Ishikawa (cell line): ENCODE data around the gene SERINC5.

Source experiments
- CEBPB ChIP-seq: IDR thresholded peaks from 2 replicates; pipeline ENCODE4 v1.6.1; 2012
- CREB1 ChIP-seq: IDR thresholded peaks from 2 replicates; pipeline ENCODE4 v1.6.1; 2012; ENCODE audit warnings: low read depth
- EGR1 ChIP-seq: IDR thresholded peaks from 2 replicates; pipeline ENCODE4 v1.6.1; 2012
- EP300 ChIP-seq: IDR thresholded peaks from 2 replicates; pipeline ENCODE4 v1.6.1; 2012; ENCODE audit warnings: borderline replicate concordance
- FOXM1 ChIP-seq: IDR thresholded peaks from 2 replicates; pipeline ENCODE4 v1.6.1; 2012; ENCODE audit warnings: low read depth, borderline replicate concordance
- NFIC ChIP-seq: IDR thresholded peaks from 2 replicates; pipeline ENCODE4 v1.6.1; 2012
- RAD21 ChIP-seq: IDR thresholded peaks from 2 replicates; pipeline ENCODE4 v1.6.1; 2012; ENCODE audit warnings: low read depth
- REST ChIP-seq: IDR thresholded peaks from 2 replicates; pipeline ENCODE4 v1.6.1; 2012; ENCODE audit warnings: low read depth, mild to moderate bottlenecking
- TAF1 ChIP-seq: IDR thresholded peaks from 2 replicates; pipeline ENCODE4 v1.6.1; 2012; ENCODE audit warnings: low read depth, mild to moderate bottlenecking
- TCF12 ChIP-seq: IDR thresholded peaks from 2 replicates; pipeline ENCODE4 v1.6.1; 2012; ENCODE audit warnings: low read depth
- TEAD4 ChIP-seq: IDR thresholded peaks from 2 replicates; pipeline ENCODE4 v1.6.1; 2012
- YY1 ChIP-seq: IDR thresholded peaks from 2 replicates; pipeline ENCODE4 v1.6.1; 2012; ENCODE audit warnings: low read depth
- ZBTB7A ChIP-seq: IDR thresholded peaks from 2 replicates; pipeline ENCODE4 v1.6.1; 2012; ENCODE audit warnings: low read depth
- TF ChIP-seq, protein P1 (sequence below): IDR thresholded peaks from 2 replicates; pipeline ENCODE4 v1.6.1; 2012
- TF ChIP-seq, protein P2 (sequence below): IDR thresholded peaks from 2 replicates; pipeline ENCODE4 v1.6.1; 2012

Gene SERINC5

DNA sequence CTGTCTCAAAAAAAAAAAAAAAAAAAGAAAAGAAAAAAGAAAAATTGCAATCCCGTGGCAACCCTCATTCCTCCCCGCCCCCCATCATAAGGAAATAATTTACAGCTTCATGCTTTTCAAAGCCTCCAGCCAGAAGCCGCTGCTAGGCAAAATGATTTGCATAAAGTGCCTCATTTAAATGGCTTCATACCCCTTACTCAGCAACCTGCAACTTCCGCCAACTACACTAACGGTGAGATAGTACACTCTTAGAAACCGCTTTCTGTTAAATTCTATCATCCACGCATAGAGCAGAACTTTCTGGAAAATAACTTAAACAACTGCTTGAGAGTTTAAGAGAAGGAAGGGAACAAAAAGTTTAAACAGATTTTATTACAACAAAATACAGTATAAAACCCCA is 17.8 kb downstream of the SERINC5 start:
- TF ChIP-seq ZBTB7A: no peak
- no peak for TF ChIP-seq TCF12
- TF ChIP-seq, protein P1, sequence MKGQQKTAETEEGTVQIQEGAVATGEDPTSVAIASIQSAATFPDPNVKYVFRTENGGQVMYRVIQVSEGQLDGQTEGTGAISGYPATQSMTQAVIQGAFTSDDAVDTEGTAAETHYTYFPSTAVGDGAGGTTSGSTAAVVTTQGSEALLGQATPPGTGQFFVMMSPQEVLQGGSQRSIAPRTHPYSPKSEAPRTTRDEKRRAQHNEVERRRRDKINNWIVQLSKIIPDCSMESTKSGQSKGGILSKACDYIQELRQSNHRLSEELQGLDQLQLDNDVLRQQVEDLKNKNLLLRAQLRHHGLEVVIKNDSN: no peak
- no peak for TF ChIP-seq CEBPB
- no peak for TF ChIP-seq YY1

DNA sequence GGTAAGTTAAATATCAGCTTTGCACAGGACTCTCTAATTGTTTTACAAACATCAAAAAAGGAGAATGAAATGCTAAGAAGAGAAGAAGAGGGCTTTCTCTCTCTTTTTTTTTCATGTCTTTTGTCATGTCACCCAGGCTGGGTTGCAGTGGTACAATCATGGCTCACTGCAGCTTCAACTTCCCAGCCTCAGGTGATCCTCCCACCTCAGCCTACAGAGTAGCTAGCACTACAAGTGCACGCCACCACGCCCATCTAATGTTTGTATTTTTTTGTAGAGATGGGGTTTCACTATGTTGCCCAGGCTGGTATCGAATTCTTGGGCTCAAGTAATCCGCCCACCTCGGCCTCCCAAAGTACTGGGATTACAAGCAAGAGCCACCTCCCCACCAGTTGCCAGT is 18.6 kb downstream of the SERINC5 start:
- TF ChIP-seq TEAD4 (no peak), RAD21 (no peak)

DNA sequence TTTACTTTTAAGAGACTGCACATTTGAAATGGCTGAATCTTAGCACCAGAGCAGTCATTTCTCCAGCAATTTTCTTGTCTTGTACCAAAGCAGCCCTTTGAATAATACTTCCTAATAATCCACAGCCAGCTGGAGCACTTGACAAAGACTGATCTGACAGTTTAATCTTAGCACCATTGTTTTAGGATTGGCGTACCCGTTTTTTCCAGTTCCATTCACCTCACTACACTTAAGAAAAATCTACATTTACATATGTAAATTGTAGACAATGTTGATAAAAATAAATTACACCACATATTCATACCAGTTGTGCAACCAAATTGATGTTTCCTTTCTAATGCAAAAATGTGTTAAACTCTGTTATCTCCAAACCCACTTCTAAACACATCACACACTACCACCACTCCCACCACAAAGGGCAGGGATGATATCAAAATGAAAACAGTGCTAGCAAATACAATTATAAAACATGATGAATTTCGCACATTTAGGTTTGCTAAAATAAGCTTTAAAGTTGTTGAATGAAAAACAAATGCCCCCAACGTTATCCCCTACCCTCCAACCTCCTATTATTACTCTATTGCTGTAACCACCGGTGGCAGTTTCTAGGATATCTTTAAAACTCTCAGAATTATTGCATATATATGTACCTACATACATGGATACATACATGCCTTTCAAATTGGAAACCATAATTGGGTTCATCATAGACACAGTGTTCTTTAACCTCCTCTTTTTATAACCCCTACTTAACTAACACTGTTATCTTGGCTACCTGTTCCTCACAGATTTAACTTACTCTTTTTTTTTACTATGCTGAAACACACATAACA is 21.5 kb downstream of the SERINC5 start:
- TF ChIP-seq EP300 (no peak), YY1 (no peak), TCF12 (no peak), EGR1 (no peak), FOXM1 (no peak), CREB1 (no peak), TEAD4 (no peak), NFIC (no peak), REST (no peak)
- TF ChIP-seq, protein P2, sequence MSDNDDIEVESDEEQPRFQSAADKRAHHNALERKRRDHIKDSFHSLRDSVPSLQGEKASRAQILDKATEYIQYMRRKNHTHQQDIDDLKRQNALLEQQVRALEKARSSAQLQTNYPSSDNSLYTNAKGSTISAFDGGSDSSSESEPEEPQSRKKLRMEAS: no peak

- TF ChIP-seq, protein P1: no peak
- no peak for TF ChIP-seq REST
- TF ChIP-seq RAD21: no peak
- no peak for TF ChIP-seq EGR1
- no peak for TF ChIP-seq YY1
- no peak for TF ChIP-seq NFIC
- TF ChIP-seq TEAD4: no peak
- TF ChIP-seq EP300: no peak
- TF ChIP-seq, protein P2: no peak
- TF ChIP-seq CREB1: no peak
- no peak for TF ChIP-seq TAF1
- no peak for TF ChIP-seq FOXM1
- no peak for TF ChIP-seq ZBTB7A
- TF ChIP-seq CEBPB: no peak
- no peak for TF ChIP-seq TCF12
Observed at GRCh38 chr5:80231693-80232092, 24.2 kb downstream of the SERINC5 start.

DNA sequence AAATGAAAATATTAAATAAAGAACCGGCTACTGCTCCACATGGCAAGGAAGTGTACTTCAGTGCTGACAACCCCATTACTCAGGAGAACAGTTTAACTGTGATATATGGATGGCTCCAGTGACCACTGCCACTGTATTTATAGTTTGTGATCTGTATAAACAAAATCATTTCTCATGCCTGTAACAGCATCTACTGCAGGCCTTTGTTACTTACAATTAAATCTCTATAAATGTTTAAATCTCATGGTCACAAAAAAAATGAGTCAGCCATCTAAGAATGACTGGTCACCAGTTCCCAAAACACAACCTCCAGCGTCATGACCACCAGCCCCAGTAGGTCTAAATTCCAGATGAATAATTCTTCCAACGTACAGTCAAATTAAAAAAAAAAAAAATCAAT is 24.6 kb downstream of the SERINC5 start:
- TF ChIP-seq RAD21: no peak
- TF ChIP-seq NFIC: no peak
- no peak for TF ChIP-seq EP300
- TF ChIP-seq EGR1: no peak
- TF ChIP-seq CEBPB: no peak
- no peak for TF ChIP-seq YY1
- no peak for TF ChIP-seq REST
- TF ChIP-seq, protein P2: no peak
- TF ChIP-seq, protein P1: no peak
- TF ChIP-seq TCF12: no peak
- no peak for TF ChIP-seq FOXM1
- TF ChIP-seq CREB1: no peak
